ENCODE data around the gene LRRC46. TPM values are rescaled to one million over a fixed set of nuclear protein-coding genes. Genes with fewer than 3 reads are reported as not detected.

Gene LRRC46
- total and polyA plus RNA-seq, 2 of the 13 experiments (the other 11 are each of a cell fraction or from before 2014, with no cell fraction given): 0.09 TPM

GRCh38 chr17:47850692-47851573 lies 19.5 kb downstream of the LRRC46 start, which contains the start of gene SP6:
Gene SP6, minus strand, starts transcription at chr17:47851163. Its CDS starts 2,734 bp downstream, at chr17:47848429.
- in situ Hi-C loops (cut with HindIII; ENCODE audit: extremely low pct_ligation_motif_present, low pct_unique_long_range_greater_than_20kb): no loop called here
- POLR2A ChIA-PET: interaction anchor here (0.8 to 2.8 kb wide), 8 partner anchors 10 to 120 kb away, joined by 3 to 28 read pairs (median 6); partner anchors contain the start of genes CDK5RAP3, LRRC46, MRPL10 and PNPO
- H3K4me1 ChIP-seq (ENCODE audit: insufficient read depth, low read length): peaks cover 12% of the 10 kb centered on the region
- ATAC-seq (peak; percentile 97), FAIRE-seq (peak; percentile 37), DNase-seq (ENCODE audit: low spot score) (peak; percentile 77)
- H3K79me2 ChIP-seq (ENCODE audit: insufficient read depth, low read length): no peaks in the 10 kb centered on the region
- H3K27ac ChIP-seq (ENCODE audit: extremely low read length, insufficient read depth, low read length): no peak within 1 kb of the TSS
- H3K36me3 ChIP-seq (replicated peaks in 1 of 2; ENCODE audit: control insufficient read depth in 1 of 2, insufficient read depth in 2 of 2, low read length in 2 of 2): no peaks in the 10 kb centered on the region
- H2AFZ ChIP-seq (ENCODE audit: low read length): no peak within 1 kb of the TSS
- H3K4me2 ChIP-seq (ENCODE audit: low read depth, low read length): peak within 1 kb of the TSS; percentile 91
- WGBS (ENCODE audit: low lambda C conversion rate): 1% methylated on average over 47 of the region's 71 CpGs
- H3K9me3 ChIP-seq (ENCODE audit: low read length): no peaks in the 10 kb centered on the region
- CTCF ChIA-PET (ENCODE audit: low intra/inter-chr PET ratio, low total read pairs): interaction anchor here (1.3 kb wide), 1 partner anchor 39 kb away, joined by 4 read pairs; no protein-coding TSS in a partner anchor
- no peaks in the 10 kb centered on the region for H4K20me1 ChIP-seq (ENCODE audit: insufficient read depth, low read length)
- intact Hi-C loops (cut with micrococcal nuclease; ENCODE audit: unreplicated experiment): no loop called here
- H3K9ac ChIP-seq (ENCODE audit: insufficient read depth, low read depth, low read length): peak within 1 kb of the TSS; percentile 39; the same call in 1 of the 2 replicates
- H3K4me3 ChIP-seq (replicated peaks in 1 of 3; ENCODE audit: insufficient read depth in 1 of 3, low read depth in 2 of 3, low read length in 3 of 3): peak within 1 kb of the TSS; percentile 44 to 74 (median 54)
- BruUV-seq (replicated peaks): no TSS peak
- H3K27me3 ChIP-seq (ENCODE audit: control insufficient read depth in 1 of 2, insufficient read depth in 2 of 2, low read length in 2 of 2): peaks cover 19 to 72% of the 10 kb centered on the region in 2 experiments
- TF ChIP-seq MNT (IDR thresholded peaks at IDR 0.05) (no peak), ZNF704 (CRISPR knock-in tag; IDR thresholded peaks at IDR 0.05; ENCODE audit: borderline replicate concordance) (no peak), ZFX (CRISPR knock-in tag; IDR thresholded peaks at IDR 0.05; ENCODE audit: low read depth) (peak; percentile 80), ZNF629 (CRISPR knock-in tag; conservative IDR thresholded peaks at IDR 0.05) (no peak), DMTF1 (CRISPR knock-in tag; IDR thresholded peaks at IDR 0.05) (no peak), NR3C1 (CRISPR knock-in tag; IDR thresholded peaks at IDR 0.05) (no peak), ZNF124 (CRISPR knock-in tag; IDR thresholded peaks at IDR 0.05) (no peak), SNRNP70 (IDR thresholded peaks at IDR 0.05; ENCODE audit: low read depth, low read length) (no peak), SOX6 (IDR thresholded peaks at IDR 0.05) (no peak), SOX6 (CRISPR knock-in tag; IDR thresholded peaks at IDR 0.05) (peak; percentile 67), ZBTB14 (CRISPR knock-in tag; IDR thresholded peaks at IDR 0.05) (no peak), KDM2A (CRISPR knock-in tag; IDR thresholded peaks at IDR 0.05; ENCODE audit: borderline replicate concordance, low read depth) (peak; percentile 64; the same call in 1 of the 2 replicates), ZNF431 (CRISPR knock-in tag; IDR thresholded peaks at IDR 0.05; ENCODE audit: borderline replicate concordance, low read depth) (no peak), GABPA (IDR thresholded peaks at IDR 0.05; ENCODE audit: low read depth, low read length) (no peak), GABPA (CRISPR knock-in tag; IDR thresholded peaks at IDR 0.05; ENCODE audit: low read depth) (no peak), MTA3 (CRISPR knock-in tag; IDR thresholded peaks at IDR 0.05) (no peak)

All from HepG2 (cell line).